ENCODE results near the gene SFRP5.

GRCh38 chr10:97789770-97790397 lies 18.1 kb upstream of the SFRP5 start:
- no peak for TF ChIP-seq CTCF (IDR thresholded peaks at IDR 0.05; ENCODE audit: insufficient read depth, low read depth, low read length)
- no peak for TF ChIP-seq EZH2 (IDR thresholded peaks at IDR 0.05; ENCODE audit: insufficient read depth, low read length)

All from astrocyte (in vitro differentiated cells and primary cell).